Measurements from ENCODE around the gene PARP1.

PARP1 gene

DNA sequence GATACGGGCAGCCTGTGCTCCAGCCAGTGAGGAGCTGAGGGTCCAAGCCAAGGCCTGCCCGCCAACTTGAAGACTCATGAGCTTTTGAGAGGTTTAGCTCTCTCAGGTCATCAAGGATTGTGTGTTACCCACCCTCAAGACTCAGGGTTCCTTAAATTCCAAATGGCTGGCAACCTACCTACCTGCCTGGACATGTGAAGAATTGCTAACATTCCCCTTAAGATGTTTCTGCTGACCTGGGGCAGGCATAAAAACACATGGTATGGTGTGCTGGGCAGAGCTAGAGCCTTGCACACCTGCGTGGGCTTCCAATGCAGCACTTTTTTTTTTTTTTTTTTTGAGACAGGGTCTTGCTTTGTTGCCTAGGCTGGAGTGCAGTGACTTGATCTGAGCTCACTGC is 17.2 kb downstream of the PARP1 start:
- DNase-seq (ENCODE audit: low spot score): no peak
- TF ChIP-seq, protein P1, sequence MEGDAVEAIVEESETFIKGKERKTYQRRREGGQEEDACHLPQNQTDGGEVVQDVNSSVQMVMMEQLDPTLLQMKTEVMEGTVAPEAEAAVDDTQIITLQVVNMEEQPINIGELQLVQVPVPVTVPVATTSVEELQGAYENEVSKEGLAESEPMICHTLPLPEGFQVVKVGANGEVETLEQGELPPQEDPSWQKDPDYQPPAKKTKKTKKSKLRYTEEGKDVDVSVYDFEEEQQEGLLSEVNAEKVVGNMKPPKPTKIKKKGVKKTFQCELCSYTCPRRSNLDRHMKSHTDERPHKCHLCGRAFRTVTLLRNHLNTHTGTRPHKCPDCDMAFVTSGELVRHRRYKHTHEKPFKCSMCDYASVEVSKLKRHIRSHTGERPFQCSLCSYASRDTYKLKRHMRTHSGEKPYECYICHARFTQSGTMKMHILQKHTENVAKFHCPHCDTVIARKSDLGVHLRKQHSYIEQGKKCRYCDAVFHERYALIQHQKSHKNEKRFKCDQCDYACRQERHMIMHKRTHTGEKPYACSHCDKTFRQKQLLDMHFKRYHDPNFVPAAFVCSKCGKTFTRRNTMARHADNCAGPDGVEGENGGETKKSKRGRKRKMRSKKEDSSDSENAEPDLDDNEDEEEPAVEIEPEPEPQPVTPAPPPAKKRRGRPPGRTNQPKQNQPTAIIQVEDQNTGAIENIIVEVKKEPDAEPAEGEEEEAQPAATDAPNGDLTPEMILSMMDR (IDR thresholded peaks at IDR 0.05): no peak
- Histone ChIP-seq H3K4me3 (no peak overlapping the region), H3K27ac (no peak overlapping the region)

DNA sequence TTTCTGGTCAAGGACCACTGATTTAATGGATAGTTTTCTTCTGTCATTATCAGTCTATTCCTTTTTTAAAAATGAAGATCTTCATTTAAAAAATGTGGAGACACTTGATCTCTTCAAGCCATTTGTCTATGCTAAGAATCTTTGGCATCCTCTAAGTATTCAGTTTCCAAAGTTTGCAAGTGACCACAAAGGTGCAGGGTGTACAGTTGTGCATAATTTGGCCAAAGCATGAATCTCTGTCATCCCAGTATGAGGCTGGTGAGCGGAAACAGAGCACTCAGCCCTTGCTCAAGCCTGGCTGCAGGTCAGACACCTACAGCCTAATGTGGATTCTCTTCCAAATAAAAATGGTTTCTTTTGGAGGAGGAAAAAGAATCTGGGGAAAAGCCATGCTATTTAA is 19.8 kb downstream of the PARP1 start:
- TF ChIP-seq, protein P1 (IDR thresholded peaks at IDR 0.05): no peak
- DNase-seq (ENCODE audit: low spot score): no peak
- H3K4me3 ChIP-seq: no peak overlapping the region
- H3K27ac ChIP-seq: no peak overlapping the region

DNA sequence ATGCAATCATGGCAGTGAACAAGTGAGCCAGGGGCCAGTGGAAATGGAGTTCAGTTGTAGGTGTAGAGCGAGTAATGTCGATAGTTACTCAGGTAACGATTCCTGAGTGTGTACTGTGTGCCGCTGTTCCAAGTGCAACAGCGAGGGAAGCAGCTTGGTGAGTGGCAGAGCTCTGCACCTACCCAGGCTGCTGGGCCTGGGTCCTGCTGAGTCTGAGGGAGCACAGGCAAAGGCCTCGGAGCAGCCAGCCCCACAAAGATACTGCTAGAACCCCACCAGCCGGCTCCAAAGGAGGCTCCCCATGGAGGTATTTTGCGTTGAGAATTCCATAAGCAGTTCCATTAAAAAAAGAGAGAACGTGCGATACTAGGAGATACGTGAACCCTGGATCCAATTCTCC is 23.2 kb downstream of the PARP1 start:
- Histone ChIP-seq H3K4me3 (no peak overlapping the region), H3K27ac (no peak overlapping the region)
- TF ChIP-seq, protein P1 (IDR thresholded peaks at IDR 0.05): no peak
- no peak for DNase-seq (ENCODE audit: low spot score)

DNA sequence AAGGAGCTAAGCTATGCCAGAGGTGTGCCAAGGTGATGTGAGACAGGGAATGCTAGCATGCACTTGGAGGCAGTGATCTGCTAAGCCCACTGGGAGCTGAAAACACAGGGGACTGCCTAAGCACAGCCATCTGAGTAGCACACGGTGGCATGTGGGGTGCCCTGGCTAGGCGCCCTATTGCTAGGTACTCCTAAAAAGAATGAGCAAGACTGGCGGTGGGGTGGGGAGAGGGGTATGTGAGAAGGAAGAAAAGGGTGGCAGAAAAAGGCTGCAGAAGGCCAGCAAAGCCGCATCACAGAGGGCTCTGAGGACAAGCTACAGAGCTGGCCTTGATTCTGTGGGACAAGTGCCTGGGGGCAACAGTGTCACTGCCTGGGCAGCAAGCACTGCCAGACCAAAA is 23.9 kb downstream of the PARP1 start:
- TF ChIP-seq, protein P1 (IDR thresholded peaks at IDR 0.05): no peak
- no peak overlapping the region for H3K4me3 ChIP-seq
- DNase-seq (ENCODE audit: low spot score): no peak
- no peak overlapping the region for H3K27ac ChIP-seq

DNA sequence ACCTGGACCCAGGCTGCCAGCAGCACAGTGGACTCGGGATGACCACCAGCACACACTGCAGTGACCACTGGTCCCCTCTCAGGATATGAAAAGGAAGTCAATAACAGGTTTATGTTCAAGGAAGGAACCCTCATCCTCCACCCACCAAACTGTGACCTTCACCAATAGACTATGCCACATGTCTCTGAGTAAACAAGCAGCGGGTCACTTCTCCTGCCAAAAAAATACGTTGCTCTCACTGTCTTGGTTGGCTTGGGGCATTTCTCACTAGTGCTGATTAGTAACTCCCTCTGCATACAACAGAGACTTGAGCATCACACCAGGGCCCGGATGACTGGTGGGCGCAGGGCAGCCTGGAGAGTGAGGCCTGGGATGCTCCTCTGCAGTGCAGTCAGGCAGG is 25.9 kb downstream of the PARP1 start:
- no peak for DNase-seq (ENCODE audit: low spot score)
- Histone ChIP-seq H3K27ac (no peak overlapping the region), H3K4me3 (no peak overlapping the region)
- TF ChIP-seq, protein P1 (IDR thresholded peaks at IDR 0.05): no peak

DNA sequence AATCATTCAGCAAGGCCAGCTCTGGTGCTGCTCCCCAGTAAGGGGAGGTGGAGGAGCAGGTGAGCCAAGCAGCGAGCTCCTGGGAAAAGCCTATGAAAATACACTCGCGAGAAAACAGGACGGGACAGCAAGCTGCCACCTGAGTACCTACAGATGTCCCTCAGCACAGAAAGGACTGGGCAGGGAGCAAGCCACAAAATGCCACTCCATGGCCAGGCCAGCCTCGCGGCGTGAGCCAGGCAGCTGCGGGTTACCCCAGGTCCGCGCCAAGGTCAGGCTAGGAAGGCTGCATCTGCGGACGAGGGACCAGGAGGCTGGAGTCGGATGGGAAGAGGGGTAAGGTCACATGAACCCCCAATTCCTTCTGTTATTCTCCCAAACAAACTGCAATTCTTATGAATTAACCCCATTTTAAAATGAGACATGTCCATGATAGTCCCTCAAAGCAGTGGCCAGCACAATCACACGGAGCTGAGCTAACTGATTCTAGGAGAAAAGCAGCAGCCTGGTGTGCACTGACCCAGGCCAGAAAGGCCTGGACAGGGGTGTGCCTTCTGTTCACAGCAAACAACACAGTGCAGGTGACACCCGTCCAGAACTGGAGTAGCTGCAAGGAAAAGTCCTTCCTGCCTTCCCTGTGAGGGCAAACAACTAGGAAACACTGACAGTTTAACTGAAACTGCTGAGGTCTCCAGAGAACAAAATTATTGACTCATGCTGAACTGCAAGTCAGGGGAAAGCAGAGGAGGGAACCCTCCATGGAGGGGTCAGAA is 26.5 kb downstream of the PARP1 start:
- Histone ChIP-seq H3K4me3 (no peak overlapping the region), H3K27ac (no peak overlapping the region)
- TF ChIP-seq, protein P1 (IDR thresholded peaks at IDR 0.05): no peak
- DNase-seq (ENCODE audit: low spot score): no peak

DNA sequence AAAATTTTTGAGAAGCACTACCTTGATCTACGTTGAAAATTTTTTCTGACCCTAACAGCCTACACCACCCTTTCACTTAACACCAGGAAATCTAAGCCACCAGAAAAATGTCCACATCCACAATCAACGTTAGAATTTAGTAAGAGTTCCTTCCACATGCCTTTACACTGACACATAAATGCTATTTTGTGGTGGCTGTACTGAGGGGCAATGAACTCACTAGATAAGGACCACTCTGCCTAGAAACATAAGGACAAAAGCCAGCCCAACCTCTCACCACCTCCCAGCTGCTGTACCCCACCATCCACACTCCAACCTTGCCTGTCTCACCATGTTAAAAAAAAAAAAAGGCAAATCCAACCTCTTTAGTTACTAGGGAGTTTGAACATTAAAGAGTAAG is 29.8 kb downstream of the PARP1 start:
- TF ChIP-seq, protein P1 (IDR thresholded peaks at IDR 0.05): no peak

More for the DNA sequence above, 29.8 kb downstream of the PARP1 start:
- no peak for DNase-seq (ENCODE audit: low spot score)
- H3K4me3 ChIP-seq: no peak overlapping the region
- no peak overlapping the region for H3K27ac ChIP-seq

Data from coronary artery (tissue), 2 donors.